KMS-11 (cell line): Measurements from ENCODE around the gene BROX.

Source experiments
- H2AFZ ChIP-seq: fragments of 200-600 bp; sonication (generic); 2 replicates; pipeline ENCODE4 v1.6.1; 2016; ENCODE audit warnings: antibody characterized with exemption, mixed run types, low read depth
- H3K27ac ChIP-seq: fragments of 200-600 bp; sonication (generic); 2 replicates; pipeline ENCODE4 v1.6.1; 2016; ENCODE audit warnings: mild to moderate bottlenecking, mixed run types
- H3K27me3 ChIP-seq: fragments of 200-600 bp; sonication (generic); 2 replicates; pipeline ENCODE4 v1.6.1; 2017; ENCODE audit warnings: mild to moderate bottlenecking, low read depth, mixed run types, moderate library complexity; ENCODE audit not compliant: insufficient read depth
- H3K36me3 ChIP-seq: fragments of 200-600 bp; sonication (generic); 2 replicates; pipeline ENCODE4 v1.6.1; 2017; ENCODE audit warnings: mild to moderate bottlenecking, mixed run types; ENCODE audit not compliant: insufficient read depth
- H3K4me1 ChIP-seq: fragments of 200-600 bp; sonication (generic); 2 replicates; pipeline ENCODE4 v1.6.1; 2016; ENCODE audit warnings: mild to moderate bottlenecking, low read depth, mixed run types; ENCODE audit not compliant: poor library complexity, severe bottlenecking
- H3K4me2 ChIP-seq: fragments of 200-600 bp; sonication (generic); 2 replicates; pipeline ENCODE4 v1.7.0; 2016; ENCODE audit warnings: mild to moderate bottlenecking, mixed run types
- H3K4me3 ChIP-seq: fragments of 200-600 bp; sonication (generic); IDR thresholded peaks from 2 replicates; pipeline ENCODE4 v1.6.1; 2017; ENCODE audit warnings: low read depth, low read length, mixed read lengths; ENCODE audit not compliant: insufficient read depth
- H3K79me2 ChIP-seq: fragments of 200-600 bp; sonication (generic); 2 replicates; pipeline ENCODE4 v1.6.1; 2016; ENCODE audit warnings: low read depth, mixed run types; ENCODE audit not compliant: insufficient read depth
- H3K9ac ChIP-seq: fragments of 200-600 bp; sonication (generic); 2 replicates; pipeline ENCODE4 v1.6.1; 2016; ENCODE audit warnings: mild to moderate bottlenecking, mixed run types
- H4K20me1 ChIP-seq: fragments of 200-600 bp; sonication (generic); 2 replicates; pipeline ENCODE4 v1.6.1; 2016; ENCODE audit warnings: mild to moderate bottlenecking, mixed run types; ENCODE audit not compliant: insufficient read depth
- TF ChIP-seq, protein P1 (sequence below): fragments of 200-600 bp; sonication (generic); conservative IDR thresholded peaks from 2 replicates; pipeline ENCODE4 v1.6.1; 2017; ENCODE audit warnings: low read depth, mild to moderate bottlenecking, antibody characterized with exemption, low read length, moderate library complexity, mixed read lengths

Gene BROX

GRCh38 chr1:222781251-222781650 is 68.9 kb downstream of the BROX start:
- no peak overlapping the region for H3K4me3 ChIP-seq
- no peaks in the 10 kb centered on the region for H4K20me1 ChIP-seq
- H2AFZ ChIP-seq, result no peak overlapping the region
- no peaks in the 10 kb centered on the region for H3K27me3 ChIP-seq
- TF ChIP-seq, protein P1, sequence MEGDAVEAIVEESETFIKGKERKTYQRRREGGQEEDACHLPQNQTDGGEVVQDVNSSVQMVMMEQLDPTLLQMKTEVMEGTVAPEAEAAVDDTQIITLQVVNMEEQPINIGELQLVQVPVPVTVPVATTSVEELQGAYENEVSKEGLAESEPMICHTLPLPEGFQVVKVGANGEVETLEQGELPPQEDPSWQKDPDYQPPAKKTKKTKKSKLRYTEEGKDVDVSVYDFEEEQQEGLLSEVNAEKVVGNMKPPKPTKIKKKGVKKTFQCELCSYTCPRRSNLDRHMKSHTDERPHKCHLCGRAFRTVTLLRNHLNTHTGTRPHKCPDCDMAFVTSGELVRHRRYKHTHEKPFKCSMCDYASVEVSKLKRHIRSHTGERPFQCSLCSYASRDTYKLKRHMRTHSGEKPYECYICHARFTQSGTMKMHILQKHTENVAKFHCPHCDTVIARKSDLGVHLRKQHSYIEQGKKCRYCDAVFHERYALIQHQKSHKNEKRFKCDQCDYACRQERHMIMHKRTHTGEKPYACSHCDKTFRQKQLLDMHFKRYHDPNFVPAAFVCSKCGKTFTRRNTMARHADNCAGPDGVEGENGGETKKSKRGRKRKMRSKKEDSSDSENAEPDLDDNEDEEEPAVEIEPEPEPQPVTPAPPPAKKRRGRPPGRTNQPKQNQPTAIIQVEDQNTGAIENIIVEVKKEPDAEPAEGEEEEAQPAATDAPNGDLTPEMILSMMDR, result no peak
- no peaks in the 10 kb centered on the region for H3K36me3 ChIP-seq
- H3K9ac ChIP-seq, result no peak overlapping the region
- H3K27ac ChIP-seq, result no peak overlapping the region
- H3K4me2 ChIP-seq, result no peak overlapping the region
- no peaks in the 10 kb centered on the region for H3K4me1 ChIP-seq
- no peaks in the 10 kb centered on the region for H3K79me2 ChIP-seq

- H3K9ac ChIP-seq, result no peak overlapping the region
- H3K4me3 ChIP-seq, result no peak overlapping the region
- H3K36me3 ChIP-seq, result no peaks in the 10 kb centered on the region
- no peak overlapping the region for H3K4me2 ChIP-seq
- H3K4me1 ChIP-seq, result no peaks in the 10 kb centered on the region
- TF ChIP-seq, protein P1, result no peak
- H3K27ac ChIP-seq, result no peak overlapping the region
- H3K79me2 ChIP-seq, result no peaks in the 10 kb centered on the region
- H3K27me3 ChIP-seq, result no peaks in the 10 kb centered on the region
- H2AFZ ChIP-seq, result no peak overlapping the region
- no peaks in the 10 kb centered on the region for H4K20me1 ChIP-seq
These were observed 70.7 kb downstream of the BROX start for GRCh38 chr1:222783051-222783450.

- no peak overlapping the region for H2AFZ ChIP-seq
- H3K9ac ChIP-seq, result no peak overlapping the region
- H3K27ac ChIP-seq, result no peak overlapping the region
- no peaks in the 10 kb centered on the region for H3K4me1 ChIP-seq
- no peaks in the 10 kb centered on the region for H3K36me3 ChIP-seq
- H3K79me2 ChIP-seq, result no peaks in the 10 kb centered on the region
- no peaks in the 10 kb centered on the region for H4K20me1 ChIP-seq
- no peak overlapping the region for H3K4me3 ChIP-seq
- TF ChIP-seq, protein P1, result no peak
- no peak overlapping the region for H3K4me2 ChIP-seq
- H3K27me3 ChIP-seq, result no peaks in the 10 kb centered on the region
These were observed 72.0 kb downstream of the BROX start for GRCh38 chr1:222784371-222784770.
